ENCODE results near the gene ABHD15. TPM values are rescaled to one million over a fixed set of nuclear protein-coding genes. Genes with fewer than 3 reads are reported as not detected.

Gene ABHD15
- total and polyA plus RNA-seq, 9 of the 15 experiments (the other 6 are each of a cell fraction or from before 2014, with no cell fraction given), result 0.85 to 4.2 (median 2.1) TPM

DNA sequence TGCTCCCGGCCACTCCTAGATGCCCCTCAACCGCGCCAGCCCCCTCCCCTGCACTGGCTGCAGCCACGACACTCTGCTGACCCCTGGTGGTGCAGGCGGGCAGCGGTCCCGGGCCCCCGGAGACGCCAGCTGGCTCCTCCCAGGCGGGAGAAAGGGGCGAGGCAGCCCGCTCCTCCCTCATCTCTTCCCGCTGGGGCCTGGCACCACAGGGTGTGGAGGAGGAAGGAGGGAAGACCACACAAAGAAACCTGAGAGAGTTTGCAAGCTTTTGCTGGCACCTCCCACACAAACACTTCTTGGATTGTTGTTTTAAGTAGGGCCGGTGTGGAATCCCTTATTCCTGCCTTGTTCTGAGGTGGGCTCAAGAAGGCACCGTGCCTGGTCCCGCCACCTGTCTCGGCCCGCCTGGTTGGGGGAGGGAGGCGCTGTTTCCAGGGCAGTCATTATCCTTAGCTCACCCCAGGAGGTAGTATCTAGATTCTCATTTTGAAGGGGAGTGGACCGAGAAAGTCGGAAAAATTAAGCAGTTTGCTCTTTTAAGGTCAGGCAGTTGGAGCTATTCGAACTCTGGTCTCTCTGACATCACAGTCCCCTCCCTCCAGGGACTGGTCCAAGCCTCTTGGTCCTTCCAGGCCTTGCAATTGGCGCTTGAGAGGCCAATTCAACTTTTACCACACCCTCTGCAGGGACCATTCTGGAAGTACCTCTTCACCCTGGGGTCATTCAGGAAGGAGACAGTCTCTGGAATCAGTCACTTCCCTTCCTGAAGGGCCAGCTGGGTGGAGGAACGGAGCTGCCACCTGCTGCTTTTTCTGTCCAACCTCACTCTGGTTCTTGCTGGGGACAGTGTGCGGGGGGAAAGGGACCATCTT, 25.1 kb upstream of the ABHD15 start (continued):
- TF ChIP-seq, protein P1, sequence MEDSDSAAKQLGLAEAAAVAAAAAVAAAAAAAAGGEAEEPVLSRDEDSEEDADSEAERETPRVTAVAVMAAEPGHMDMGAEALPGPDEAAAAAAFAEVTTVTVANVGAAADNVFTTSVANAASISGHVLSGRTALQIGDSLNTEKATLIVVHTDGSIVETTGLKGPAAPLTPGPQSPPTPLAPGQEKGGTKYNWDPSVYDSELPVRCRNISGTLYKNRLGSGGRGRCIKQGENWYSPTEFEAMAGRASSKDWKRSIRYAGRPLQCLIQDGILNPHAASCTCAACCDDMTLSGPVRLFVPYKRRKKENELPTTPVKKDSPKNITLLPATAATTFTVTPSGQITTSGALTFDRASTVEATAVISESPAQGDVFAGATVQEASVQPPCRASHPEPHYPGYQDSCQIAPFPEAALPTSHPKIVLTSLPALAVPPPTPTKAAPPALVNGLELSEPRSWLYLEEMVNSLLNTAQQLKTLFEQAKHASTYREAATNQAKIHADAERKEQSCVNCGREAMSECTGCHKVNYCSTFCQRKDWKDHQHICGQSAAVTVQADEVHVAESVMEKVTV (CRISPR knock-in tag; IDR thresholded peaks at IDR 0.05), result peak; percentile 74
- TF ChIP-seq ZFP36 (IDR thresholded peaks at IDR 0.05; ENCODE audit: low read depth, low read length, partially characterized antibody), result no peak
- TF ChIP-seq ZFP30 (CRISPR knock-in tag; IDR thresholded peaks at IDR 0.05; ENCODE audit: borderline replicate concordance), result no peak
- no peak for TF ChIP-seq MYBL2 (IDR thresholded peaks at IDR 0.05; ENCODE audit: low read depth)
- TF ChIP-seq MYBL2 (CRISPR knock-in tag; IDR thresholded peaks at IDR 0.05; ENCODE audit: borderline replicate concordance), result no peak
- no peak for TF ChIP-seq SREBF2 (CRISPR knock-in tag; IDR thresholded peaks at IDR 0.05)
- TF ChIP-seq, protein P2, sequence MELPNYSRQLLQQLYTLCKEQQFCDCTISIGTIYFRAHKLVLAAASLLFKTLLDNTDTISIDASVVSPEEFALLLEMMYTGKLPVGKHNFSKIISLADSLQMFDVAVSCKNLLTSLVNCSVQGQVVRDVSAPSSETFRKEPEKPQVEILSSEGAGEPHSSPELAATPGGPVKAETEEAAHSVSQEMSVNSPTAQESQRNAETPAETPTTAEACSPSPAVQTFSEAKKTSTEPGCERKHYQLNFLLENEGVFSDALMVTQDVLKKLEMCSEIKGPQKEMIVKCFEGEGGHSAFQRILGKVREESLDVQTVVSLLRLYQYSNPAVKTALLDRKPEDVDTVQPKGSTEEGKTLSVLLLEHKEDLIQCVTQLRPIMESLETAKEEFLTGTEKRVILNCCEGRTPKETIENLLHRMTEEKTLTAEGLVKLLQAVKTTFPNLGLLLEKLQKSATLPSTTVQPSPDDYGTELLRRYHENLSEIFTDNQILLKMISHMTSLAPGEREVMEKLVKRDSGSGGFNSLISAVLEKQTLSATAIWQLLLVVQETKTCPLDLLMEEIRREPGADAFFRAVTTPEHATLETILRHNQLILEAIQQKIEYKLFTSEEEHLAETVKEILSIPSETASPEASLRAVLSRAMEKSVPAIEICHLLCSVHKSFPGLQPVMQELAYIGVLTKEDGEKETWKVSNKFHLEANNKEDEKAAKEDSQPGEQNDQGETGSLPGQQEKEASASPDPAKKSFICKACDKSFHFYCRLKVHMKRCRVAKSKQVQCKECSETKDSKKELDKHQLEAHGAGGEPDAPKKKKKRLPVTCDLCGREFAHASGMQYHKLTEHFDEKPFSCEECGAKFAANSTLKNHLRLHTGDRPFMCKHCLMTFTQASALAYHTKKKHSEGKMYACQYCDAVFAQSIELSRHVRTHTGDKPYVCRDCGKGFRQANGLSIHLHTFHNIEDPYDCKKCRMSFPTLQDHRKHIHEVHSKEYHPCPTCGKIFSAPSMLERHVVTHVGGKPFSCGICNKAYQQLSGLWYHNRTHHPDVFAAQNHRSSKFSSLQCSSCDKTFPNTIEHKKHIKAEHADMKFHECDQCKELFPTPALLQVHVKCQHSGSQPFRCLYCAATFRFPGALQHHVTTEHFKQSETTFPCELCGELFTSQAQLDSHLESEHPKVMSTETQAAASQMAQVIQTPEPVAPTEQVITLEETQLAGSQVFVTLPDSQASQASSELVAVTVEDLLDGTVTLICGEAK (IDR thresholded peaks at IDR 0.05), result no peak
- TF ChIP-seq, protein P2 (CRISPR knock-in tag; IDR thresholded peaks at IDR 0.05), result no peak
- no peak for TF ChIP-seq SIRT6 (IDR thresholded peaks at IDR 0.05; ENCODE audit: low read depth, low read length)
- TF ChIP-seq ZNF121 (CRISPR knock-in tag; conservative IDR thresholded peaks at IDR 0.05), result no peak
- TF ChIP-seq GABPB1 (CRISPR knock-in tag; IDR thresholded peaks at IDR 0.05), result no peak
- TF ChIP-seq HDAC3 (IDR thresholded peaks at IDR 0.05; ENCODE audit: borderline replicate concordance, partially characterized antibody), result no peak
- no peak for TF ChIP-seq ZNF146 (CRISPR knock-in tag; IDR thresholded peaks at IDR 0.05; ENCODE audit: unreplicated experiment)
- no peak for TF ChIP-seq ZZZ3 (IDR thresholded peaks at IDR 0.05)
- peak; percentile 68 for TF ChIP-seq SMAD4 (CRISPR knock-in tag; conservative IDR thresholded peaks at IDR 0.05)
- TF ChIP-seq ZNF583 (CRISPR knock-in tag; IDR thresholded peaks at IDR 0.05), result no peak
- no peak for TF ChIP-seq MAFF (IDR thresholded peaks at IDR 0.05; ENCODE audit: low read length)
- TF ChIP-seq RNF2 (IDR thresholded peaks at IDR 0.05), result no peak
